IPS-NIHi11 (cell line): Measurements from ENCODE around the gene NEURL4.

Experiments
- DNase-seq: peaks from one replicate; pipeline ENCODE4 v3.0.0; 2012; ENCODE audit warnings: mixed read lengths, low spot score

NEURL4 gene

DNA sequence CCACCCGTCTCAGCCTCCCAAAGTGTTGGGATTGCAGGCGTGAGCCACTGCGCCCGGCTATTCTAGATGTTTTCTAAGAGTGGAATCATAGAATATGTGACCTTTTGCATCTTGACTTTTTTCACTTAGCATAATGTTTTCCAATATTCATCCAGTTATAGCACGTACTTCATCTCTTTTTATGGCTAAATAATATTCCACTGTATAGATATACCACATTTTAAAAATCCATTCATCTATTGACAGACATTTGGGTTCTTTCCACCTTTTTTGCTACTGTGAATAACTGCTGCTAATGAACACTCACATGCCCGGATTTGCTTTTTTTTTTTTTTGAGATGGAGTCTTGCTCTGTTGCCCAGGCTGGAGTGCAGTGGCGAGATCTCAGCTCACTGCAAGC is 25.0 kb downstream of the NEURL4 start:
- no peak for DNase-seq

DNA sequence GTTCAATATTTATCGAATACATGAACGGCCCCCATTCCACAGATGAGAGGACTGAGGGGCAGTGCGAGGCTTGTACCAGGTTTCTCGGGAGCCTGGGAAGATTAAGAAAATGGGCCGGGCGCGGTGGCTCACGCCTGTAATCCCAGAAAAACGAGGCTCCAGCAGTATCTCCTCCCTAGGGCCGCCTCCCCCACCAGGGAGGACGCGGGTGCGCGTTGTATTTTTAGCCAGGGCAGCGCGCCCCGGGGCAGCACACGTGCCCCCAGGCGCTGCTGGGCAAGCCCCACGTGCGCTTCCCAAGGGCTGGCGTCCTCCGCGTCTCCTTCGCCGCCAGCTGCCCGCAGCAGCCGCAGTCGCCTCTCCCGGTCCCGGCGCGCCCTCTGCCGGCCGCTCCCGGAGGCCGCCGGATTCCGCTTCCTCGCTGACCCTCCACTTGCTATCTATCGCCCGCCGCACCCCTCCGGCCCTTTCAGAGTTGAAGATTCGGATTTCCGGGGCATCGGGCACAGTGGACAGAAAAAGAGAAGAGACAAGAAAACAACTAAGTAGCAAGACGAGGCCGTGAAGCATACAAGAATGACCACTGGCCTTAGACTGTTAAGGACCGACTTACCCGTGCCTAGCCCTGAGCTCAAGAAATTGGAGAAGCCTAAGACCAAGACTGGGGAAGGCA is 32.8 kb downstream of the NEURL4 start:
- peak; percentile 92 for DNase-seq

DNA sequence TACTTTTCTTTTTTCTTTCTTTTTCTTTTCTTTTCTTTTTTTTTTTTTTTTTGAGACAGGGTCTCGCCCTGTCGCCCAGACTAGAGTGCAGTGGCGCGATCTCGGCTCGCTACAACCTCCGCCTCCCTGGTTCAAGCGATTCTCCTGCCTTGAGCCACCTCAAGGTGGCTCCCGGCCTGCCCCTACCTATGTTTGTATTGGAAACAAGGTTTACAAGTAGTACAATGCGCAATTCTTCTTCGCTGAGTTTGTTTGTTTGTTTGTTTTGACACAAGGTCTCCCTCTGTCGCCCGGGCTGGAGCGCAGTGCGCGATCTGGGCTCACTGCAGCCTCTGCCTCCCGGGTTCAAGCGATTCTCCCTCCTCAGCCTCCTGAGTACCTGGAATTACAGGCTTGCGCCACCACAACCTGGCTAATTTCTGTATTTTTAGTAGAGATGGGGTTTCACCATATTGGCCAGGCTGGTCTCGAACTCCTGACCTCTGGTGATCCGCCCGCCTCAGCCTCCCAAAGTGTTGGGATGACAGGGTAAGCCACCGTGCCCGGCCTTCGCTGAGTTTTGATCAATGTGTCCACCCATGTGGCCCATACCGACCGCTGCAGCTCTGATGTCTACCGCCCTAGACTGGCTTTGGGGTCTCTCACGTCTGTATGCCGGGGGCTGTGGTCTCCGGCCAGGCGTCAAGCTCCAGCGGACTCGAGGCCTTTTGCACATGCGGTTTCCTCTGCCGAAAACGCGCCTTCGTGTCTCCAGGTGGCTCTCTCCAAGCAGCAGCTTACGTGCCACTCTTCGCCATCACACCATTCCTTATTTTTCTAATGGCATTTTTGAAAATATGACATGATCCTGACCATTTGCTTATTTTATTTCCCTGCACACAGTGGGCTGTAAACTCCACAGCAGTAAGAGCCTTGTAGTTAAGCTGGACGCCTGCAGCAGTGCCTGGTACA is 33.6 kb downstream of the NEURL4 start:
- no peak for DNase-seq

DNA sequence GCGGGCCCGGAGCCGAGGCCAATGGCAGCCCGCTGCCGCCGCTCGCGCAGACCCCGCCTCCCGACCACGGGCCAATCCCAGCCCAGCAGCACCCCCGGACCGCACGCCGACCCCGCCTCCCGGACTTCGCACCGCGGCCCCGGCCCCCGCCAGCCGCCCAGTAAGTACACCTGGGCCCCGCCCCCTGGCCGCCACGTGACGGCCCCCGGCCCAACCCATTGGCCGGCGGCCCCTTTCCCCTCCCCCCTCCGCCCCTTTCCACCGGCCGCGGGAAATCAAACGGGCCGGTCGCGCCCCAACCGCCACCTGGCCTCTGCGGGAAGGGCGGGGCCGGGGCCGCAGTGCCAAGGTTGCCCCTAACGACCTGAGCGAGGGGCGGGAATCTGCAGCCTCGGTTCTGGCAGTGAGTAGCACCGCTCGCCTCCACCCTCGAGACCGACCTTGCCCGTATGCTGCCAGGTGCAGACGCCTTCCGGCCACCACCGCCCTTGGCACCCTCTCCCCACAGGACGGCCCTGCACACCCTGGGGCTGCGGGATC is 34.5 kb downstream of the NEURL4 start, which contains the start of gene YBX2:
Gene YBX2, minus strand, starts transcription at position 26 of the 540 bp plus-strand sequence. CDS start 139 bp downstream, outside the sequence.
- DNase-seq: peak; percentile 98

DNA sequence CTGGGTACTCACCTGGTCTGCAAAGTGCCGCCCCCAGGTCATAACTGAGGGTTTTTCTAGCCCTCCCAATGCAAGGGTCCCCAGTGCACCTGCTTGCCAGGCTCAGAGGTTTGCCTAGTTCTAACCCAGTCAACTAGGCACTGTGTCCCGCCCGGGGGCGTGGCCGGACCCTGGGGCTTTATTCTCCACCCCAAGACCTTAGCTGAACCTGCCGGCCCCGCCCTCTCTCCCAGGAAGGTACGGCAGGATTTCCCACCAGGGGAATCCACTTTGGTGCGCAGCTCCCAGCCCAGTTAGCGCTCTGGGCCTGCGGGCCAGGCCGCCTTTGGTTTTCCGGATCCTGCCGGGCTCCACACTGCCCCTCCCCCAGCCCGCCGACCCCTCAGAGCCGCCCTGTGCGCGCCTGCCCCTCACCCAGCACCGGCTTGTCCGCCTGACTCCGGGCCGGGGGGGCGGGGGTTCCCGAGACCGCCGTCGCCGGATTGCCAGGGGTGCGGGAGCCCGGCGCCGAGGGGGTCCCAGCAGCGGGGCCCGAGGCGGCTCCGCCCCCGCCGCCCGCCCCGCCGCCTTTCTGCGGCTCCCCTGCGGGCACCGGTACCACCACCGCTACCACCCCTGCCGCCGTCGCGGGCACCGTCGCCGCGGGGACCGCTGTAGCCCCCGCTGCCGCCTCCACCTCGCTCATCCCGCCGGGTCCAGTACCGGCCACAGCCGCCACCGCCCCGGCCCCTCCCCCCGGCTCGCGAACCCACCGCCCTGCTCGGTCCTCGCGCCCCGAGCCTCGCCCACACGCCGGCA is 35.1 kb downstream of the NEURL4 start:
- DNase-seq: peak; percentile 80

DNA sequence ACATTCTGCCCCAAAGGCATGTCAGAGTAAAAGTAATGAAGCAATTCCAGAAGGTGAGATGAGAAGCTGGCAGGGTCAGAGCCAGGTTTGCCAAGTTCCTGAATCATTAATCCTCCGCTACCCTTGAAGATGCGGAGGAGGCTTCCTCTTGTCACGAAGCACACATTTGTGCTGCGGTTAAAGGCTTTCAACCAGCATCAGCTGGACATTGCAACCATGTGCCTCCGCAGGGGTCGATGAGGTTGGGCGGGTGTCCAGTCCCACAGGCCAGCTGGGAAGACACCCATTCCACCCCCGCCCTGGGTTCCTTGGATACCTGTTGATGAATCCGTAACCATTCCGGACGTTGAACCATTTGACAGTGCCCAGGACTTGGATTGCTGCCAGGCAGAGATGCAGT is 36.0 kb downstream of the NEURL4 start:
- no peak for DNase-seq

DNA sequence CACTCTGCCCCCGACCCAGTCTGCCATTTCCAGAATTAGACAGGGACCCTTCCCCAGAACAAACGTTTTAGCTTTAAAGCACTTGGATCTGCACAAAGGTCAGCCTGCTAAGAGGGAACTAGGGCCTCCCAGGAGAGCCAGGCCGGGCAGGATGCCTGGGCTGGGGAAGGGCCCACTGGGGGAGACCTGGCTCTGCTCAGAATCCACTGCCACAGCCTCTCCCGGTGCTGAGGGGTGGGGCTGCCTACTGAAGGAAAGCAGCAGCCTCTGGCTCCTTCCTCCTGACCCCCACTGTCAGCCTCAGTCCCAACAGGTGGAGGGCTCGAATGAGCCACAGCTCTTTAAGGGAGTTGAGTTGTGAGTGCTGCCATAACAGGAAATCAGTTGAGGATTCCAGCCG is 36.4 kb downstream of the NEURL4 start:
- no peak for DNase-seq

DNA sequence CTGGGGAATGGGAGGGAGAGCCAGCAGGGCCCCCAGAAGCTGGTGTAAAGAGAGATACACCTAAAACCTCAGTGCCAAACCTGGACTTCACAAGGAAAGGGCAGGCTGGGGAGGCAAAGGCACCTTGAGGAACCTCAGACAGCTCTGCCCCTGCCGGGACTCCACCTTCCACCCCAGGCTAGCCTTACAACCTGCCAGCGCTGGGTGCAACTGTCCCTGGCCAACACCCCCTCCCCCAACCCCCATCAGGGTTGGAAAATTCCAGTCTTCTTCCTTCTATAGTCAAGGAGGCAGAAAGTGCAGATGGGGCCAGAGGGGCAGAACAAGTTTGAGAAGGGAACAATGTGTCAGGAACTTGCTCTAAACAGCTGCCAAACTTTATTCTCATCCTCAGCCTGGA is 36.9 kb downstream of the NEURL4 start:
- DNase-seq: no peak

DNA sequence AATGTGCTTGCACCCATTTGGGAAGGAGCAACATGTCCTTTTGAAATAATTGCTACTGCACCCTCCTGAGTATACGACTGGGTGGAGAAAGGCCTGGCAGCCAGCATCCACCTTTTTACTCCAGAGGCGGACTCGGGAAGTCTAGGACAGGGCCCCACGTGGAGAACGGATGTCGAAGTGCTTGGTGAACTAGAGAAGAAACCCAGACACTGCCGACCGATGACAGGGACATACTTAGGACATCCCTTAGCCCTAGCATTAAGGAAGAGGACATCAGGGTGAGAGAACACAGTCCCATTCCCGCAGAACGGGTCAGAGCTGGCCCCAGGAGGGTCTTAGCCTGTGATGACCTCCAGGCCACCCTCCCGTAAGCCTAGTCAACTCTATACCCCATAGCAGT is 38.5 kb downstream of the NEURL4 start:
- DNase-seq: no peak

DNA sequence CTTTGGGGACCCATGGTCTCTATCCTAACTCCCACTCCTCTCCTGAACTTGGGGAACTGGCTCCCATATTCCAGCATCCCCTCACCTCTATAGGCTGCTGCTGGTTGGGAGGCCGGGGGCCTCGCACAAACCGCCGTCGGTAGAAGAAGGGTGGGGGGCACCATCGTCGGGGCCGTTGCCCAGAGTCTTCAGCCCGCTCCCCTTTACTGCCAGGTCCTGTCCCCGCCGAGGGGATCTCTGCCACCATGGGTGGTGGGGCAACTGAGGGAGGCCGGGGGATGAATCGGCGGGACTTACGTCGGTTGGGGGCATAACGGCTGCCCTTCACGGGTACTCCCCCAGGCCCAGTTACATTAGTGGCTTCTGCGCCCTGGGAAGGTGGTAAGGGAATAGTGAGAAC is 39.0 kb downstream of the NEURL4 start:
- DNase-seq: no peak

DNA sequence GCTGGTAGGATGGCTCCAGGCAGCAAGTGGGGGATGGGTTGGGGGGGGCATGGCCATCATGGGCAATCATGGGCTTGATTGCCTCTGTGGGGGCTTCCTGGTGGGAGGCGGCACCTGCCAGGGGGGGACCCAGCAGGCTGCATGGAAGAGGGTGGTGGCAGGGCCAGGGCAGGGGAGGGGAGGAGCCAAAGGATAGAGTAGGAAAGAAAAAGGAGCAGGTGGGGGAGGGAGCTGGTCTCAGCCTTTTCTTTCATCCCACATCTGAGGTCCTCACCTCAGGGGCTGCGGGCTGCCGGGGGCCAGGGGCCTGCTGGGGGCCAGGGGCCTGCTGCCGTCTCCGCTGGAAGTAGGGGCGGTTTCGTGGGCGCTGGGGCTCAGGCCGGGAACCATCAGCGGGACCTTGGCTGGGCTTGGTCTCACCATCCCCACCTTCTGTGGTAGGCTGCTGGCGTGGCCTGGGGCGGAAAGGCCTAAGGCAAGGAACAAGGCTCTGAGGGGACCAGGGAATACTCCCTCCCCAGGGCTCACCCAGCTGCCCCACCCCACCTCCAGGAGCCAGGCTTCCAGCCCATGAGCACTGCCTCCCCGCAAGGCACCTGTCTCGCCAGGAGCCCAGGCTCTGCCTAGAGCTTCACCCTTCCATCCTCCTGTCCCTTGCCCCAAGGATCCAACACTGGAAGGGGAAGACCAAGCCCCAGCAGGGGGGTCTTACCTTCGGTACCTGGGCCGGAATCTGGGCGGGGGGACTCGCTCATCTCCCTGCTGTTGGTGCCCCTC is 39.7 kb downstream of the NEURL4 start:
- DNase-seq: peak; percentile 27

DNA sequence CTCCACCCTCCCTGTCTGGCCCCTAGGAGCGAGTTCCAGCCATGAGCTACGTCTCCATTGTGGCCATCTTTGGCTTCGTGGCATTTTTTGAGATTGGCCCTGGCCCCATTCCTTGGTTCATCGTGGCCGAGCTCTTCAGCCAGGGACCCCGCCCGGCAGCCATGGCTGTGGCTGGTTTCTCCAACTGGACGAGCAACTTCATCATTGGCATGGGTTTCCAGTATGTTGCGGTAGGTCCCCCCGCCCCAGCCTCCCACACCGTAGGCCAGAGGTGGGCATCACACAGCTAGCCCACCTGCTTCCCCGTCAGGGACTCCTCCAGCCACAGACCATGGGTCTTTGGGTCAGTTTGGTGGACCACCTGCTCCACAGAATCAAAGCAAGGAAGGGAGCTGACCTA is 43.5 kb downstream of the NEURL4 start:
- DNase-seq: no peak

DNA sequence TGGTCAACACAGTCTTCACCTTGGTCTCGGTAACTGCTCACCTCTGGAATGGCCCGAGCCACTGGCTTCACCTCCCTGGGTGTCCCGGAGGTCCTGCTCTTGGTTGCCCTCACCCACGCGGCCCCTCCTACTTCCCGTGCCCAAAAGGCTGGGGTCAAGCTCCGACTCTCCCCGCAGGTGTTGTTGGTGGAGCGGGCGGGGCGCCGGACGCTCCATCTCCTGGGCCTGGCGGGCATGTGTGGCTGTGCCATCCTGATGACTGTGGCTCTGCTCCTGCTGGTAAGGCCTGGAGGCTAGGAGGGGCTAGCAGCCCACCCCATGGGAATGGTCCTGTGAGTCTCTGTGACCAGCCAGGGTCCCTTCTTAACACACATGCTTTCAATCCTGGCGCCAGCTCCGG is 44.2 kb downstream of the NEURL4 start:
- DNase-seq: no peak

DNA sequence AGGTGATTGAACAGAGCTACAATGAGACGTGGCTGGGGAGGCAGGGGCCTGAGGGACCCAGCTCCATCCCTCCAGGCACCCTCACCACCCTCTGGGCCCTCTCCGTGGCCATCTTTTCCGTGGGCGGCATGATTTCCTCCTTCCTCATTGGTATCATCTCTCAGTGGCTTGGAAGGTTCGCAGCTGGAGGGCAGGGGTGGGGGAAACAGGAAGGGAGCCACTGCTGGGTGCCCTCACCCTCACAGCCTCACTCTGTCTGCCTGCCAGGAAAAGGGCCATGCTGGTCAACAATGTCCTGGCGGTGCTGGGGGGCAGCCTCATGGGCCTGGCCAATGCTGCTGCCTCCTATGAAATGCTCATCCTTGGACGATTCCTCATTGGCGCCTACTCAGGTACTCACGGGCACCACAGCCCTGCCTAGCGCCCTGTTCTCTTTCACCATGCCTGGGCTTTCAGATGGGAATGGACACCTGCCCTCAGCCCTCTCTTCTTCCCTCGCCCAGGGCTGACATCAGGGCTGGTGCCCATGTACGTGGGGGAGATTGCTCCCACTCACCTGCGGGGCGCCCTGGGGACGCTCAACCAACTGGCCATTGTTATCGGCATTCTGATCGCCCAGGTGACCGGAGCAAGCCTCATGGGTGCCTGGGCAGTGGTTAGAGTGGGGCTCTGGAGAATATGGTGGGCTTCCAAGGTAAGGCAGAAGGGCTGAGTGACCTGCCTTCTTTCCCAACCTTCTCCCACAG is 45.5 kb downstream of the NEURL4 start:
- DNase-seq: no peak

DNA sequence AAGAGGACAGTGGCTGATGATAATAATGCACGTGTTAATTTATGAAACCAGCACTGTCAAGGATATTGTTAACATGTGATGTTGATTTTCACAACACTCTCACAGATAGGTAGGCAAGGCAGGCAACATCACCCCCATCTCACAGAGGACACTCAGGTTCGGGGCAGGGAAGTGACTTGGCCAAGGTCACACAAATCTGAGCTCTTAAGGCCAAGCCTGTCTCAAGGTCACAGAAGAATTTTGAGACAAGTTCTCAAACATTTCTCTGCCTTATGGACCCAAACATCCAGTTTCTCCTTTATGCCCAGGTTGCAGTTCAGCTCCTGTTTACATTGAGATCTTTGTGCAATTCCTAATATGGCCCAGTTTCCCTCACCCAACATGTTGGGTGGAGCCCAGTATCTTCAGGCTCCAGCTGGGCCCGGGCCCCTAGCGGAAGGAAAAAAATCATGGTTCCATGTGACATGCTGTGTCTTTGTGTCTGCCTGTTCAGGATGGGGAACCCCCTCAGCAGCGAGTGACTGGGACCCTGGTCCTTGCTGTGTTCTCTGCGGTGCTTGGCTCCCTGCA is 46.3 kb downstream of the NEURL4 start:
- DNase-seq: no peak

DNA sequence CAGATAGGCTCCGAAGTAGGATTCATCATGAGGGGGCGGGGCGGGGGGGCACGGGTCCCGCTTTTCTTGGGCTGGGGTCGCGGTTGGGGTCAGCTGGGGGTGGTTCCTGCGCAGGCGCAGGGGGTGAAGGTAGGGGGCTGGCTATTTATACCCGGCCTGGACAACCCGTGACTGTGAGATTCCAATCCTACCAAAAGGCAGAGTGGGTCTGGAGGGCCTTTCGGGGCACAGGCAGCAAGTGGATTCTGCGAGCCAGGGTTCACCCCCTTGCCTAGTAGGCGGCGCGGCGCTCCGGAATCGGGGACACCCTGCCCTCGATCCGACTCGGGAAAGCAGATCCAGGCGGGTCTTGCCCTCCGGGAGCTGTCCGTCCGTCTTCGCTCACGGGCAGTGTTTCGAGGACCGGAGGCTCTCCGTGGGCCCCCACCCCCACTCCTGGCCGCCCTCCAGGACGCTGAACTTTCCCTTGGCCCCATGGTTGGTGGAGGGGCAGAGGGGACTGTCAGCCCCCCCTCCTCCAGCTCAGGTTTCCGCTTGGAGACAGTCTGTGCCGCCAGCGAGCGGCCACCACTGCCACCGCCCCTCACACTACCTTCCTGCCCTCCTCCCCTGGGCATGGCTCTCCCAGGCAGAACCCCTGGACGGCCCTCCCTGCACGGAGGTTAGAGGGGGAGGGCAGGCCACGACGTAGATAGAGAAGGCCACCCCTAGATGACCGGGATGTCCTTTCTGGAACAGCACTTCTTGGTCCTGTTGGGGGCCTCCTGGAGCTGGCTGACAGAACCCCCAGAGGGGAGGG is 47.0 kb downstream of the NEURL4 start:
- DNase-seq: peak; percentile 51

DNA sequence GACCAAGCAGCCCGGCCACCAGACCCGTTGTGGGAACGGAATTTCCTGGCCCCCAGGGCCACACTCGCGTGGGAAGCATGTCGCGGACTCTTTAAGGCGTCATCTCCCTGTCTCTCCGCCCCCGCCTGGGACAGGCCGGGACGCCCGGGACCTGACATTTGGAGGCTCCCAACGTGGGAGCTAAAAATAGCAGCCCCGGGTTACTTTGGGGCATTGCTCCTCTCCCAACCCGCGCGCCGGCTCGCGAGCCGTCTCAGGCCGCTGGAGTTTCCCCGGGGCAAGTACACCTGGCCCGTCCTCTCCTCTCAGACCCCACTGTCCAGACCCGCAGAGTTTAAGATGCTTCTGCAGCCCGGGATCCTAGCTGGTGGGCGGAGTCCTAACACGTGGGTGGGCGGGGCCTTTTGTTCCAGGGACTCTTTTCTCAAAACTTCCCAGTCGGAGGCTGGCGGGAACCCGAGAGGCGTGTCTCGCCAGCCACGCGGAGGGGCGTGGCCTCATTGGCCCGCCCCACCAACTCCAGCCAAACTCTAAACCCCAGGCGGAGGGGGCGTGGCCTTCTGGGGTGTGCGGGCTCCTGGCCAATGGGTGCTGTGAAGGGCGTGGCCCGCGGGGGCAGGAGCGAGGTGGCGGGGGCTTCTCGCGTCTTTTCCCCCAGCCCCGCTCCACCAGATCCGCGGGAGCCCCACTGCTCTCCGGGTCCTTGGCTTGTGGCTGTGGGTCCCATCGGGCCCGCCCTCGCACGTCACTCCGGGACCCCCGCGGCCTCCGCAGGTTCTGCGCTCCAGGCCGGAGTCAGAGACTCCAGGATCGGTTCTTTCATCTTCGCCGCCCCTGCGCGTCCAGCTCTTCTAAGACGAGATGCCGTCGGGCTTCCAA is 47.8 kb downstream of the NEURL4 start, which contains the start of gene SLC2A4:
Gene SLC2A4, plus strand, starts transcription at position 645 of the 879 bp plus-strand sequence. Its CDS starts 217 bp downstream, at position 862.
- peak; percentile 99 for DNase-seq

DNA sequence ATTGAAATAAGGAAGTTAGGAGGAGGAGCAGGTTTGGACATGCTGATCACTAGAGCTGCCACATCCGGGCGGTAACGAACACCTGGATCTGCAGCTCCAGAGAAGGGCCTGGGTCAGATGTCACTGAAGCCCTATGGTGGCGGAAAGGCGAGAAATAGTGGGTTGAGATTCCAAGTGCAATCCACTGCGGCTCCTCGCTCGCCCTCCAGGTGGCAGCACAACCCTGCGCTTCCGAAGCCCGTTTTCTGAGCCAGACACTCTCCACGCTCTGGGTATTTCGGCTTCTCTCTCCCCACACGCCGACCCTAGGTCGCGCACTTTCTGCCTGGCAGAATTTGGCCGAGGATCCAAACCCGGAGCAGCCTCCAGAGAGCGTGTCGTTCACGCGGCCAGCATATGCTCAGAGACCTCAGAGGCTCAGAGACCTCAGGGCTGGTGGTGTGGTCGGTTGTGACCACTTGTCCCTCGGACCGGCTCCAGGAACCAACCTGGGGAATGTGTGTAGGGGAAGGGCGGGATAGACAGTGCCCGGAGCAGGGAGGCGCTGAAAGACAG is 48.5 kb downstream of the NEURL4 start:
- peak; percentile 85 for DNase-seq
